ENCODE measurements around the gene RBM12. TPM values are rescaled to one million over a fixed set of nuclear protein-coding genes. Genes with fewer than 3 reads are reported as not detected.
"Not testable (repeated sequence)": the region's sequence is repeated elsewhere in the genome, so short reads cannot be mapped to it uniquely, and the experiment has no call there.

The RBM12 gene
- total and polyA plus RNA-seq, 5 donors from 2014 or later = 46.6 to 128 (median 55.3) TPM

DNA sequence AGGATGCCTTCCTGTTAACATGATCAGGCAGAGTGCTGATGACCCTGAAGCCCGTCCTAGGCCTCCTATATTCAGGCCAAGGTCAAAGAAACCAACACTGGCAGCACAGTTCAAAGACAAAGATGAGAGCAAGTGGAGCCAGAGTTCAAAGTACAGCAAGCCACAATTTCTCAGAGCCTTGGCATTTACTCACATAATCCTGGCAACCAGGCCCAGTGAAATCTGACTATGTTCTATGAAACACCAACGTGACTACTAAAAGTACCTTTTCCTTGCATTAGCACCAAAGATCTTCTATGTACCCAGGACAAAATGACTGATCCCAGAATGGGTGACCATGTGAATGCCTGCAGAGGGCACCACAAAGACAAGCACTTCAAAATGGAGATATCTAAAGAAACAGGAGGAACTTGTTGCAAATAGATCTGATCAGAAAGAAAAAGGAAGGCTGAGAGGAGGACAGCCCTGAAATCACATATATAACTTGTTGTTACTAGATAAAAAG is 30.6 kb upstream of the RBM12 start:
- peak overlapping the region in 2 of 3 donors; percentile 2 to 74 for H3K27ac Mint-ChIP-seq
- H3K4me1 Mint-ChIP-seq = peaks cover 20 to 34% (median 24%) of the 10 kb centered on the region in 4 donors
- Histone ChIP-seq H3K4me3 (ENCODE audit: low read depth, low read length) (no peak overlapping the region), H3K27ac (ENCODE audit: insufficient read depth, low read length, poor library complexity, severe bottlenecking) (no peak overlapping the region), H3K36me3 (ENCODE audit: control insufficient read depth, insufficient read depth, low read length) (peaks cover 41% of the 10 kb centered on the region), H3K4me1 (ENCODE audit: control insufficient read depth, insufficient read depth, low read length, poor library complexity, severe bottlenecking) (peaks cover 23% of the 10 kb centered on the region), H3K27me3 (ENCODE audit: control insufficient read depth, insufficient read depth, low read length) (no peaks in the 10 kb centered on the region), H3K9me3 (ENCODE audit: control insufficient read depth in 2 of 2, low read length in 2 of 2) (no peaks in the 10 kb centered on the region)
- peak overlapping the region in 1 of 4 donors; percentile 86 for H3K4me3 Mint-ChIP-seq
- no peak for DNase-seq
- ATAC-seq (ENCODE audit: low read depth in 2 of 2) = no peak
- peaks cover 0 to 1% (median 0%) of the 10 kb centered on the region in 7 donors for H3K9me3 Mint-ChIP-seq
- H3K27me3 Mint-ChIP-seq = no peaks in the 10 kb centered on the region
- H3K36me3 Mint-ChIP-seq = peaks cover 15% of the 10 kb centered on the region

DNA sequence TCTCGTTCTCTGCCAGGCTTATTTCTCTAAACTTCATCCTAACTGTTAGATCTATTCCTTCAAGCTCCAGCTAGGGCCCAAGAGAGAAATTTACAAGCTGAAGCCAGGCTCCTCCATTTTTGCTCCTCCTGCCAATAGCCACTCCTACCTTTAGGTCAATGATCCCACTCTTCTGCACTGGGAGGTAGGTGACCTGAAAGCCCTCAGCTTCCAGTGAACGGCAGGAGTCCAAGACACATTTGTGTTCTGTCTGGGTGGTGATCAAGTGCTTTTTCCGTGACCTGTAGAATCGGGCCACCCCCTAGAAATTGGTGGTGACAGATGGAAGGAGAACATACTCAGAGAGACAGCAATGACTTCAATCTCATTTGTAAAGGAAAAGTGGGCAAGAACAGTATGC is 25.6 kb upstream of the RBM12 start:
- no peak for DNase-seq
- Histone ChIP-seq H3K4me3 (ENCODE audit: low read depth, low read length) (no peak overlapping the region), H3K9me3 (ENCODE audit: control insufficient read depth in 2 of 2, low read length in 2 of 2) (no peaks in the 10 kb centered on the region), H3K36me3 (ENCODE audit: control insufficient read depth, insufficient read depth, low read length) (peaks cover 63% of the 10 kb centered on the region), H3K27ac (ENCODE audit: insufficient read depth, low read length, poor library complexity, severe bottlenecking) (no peak overlapping the region), H3K27me3 (ENCODE audit: control insufficient read depth, insufficient read depth, low read length) (no peaks in the 10 kb centered on the region), H3K4me1 (ENCODE audit: control insufficient read depth, insufficient read depth, low read length, poor library complexity, severe bottlenecking) (no peaks in the 10 kb centered on the region)
- Mint-ChIP-seq H3K27me3 (no peaks in the 10 kb centered on the region), H3K4me3 (no peak overlapping the region), H3K27ac (no peak overlapping the region), H3K9me3 (no peaks in the 10 kb centered on the region), H3K36me3 (peaks cover 29% of the 10 kb centered on the region), H3K4me1 (peaks cover 0 to 4% (median under 1%) of the 10 kb centered on the region in 4 donors)
- no peak for ATAC-seq (ENCODE audit: low read depth in 2 of 2)

DNA sequence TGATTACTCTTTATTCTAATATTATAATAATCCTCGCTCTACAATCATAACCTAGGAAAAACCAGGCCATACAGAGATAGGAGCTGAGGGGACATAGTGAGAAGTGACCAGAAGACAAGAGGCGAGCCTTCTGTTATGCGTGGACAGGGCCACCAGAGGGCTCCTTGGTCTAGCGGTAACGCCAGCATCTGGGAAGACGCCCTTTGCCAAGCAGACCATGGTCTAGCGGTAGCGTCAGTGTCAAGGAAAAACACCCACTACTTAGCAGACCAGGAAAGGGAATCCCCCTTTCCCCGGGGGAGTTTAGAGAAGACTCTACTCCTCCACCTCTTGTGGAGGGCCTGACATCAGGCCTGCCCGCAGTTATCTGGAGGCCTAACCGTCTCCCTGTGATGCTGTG is 22.2 kb upstream of the RBM12 start:
- H3K27ac ChIP-seq (ENCODE audit: insufficient read depth, low read length, poor library complexity, severe bottlenecking); H3K27me3 ChIP-seq (ENCODE audit: control insufficient read depth, insufficient read depth, low read length); H3K4me1 Mint-ChIP-seq; H3K9me3 ChIP-seq (ENCODE audit: control insufficient read depth in 2 of 2, low read length in 2 of 2); H3K9me3 Mint-ChIP-seq; H3K4me3 Mint-ChIP-seq; H3K4me1 ChIP-seq (ENCODE audit: control insufficient read depth, insufficient read depth, low read length, poor library complexity, severe bottlenecking); ATAC-seq (ENCODE audit: low read depth in 2 of 2); H3K27me3 Mint-ChIP-seq; H3K4me3 ChIP-seq (ENCODE audit: low read depth, low read length); H3K27ac Mint-ChIP-seq; DNase-seq: not testable (repeated sequence)
- peaks cover 49% of the 10 kb centered on the region for H3K36me3 ChIP-seq (ENCODE audit: control insufficient read depth, insufficient read depth, low read length)
- H3K36me3 Mint-ChIP-seq = peaks cover 30% of the 10 kb centered on the region

DNA sequence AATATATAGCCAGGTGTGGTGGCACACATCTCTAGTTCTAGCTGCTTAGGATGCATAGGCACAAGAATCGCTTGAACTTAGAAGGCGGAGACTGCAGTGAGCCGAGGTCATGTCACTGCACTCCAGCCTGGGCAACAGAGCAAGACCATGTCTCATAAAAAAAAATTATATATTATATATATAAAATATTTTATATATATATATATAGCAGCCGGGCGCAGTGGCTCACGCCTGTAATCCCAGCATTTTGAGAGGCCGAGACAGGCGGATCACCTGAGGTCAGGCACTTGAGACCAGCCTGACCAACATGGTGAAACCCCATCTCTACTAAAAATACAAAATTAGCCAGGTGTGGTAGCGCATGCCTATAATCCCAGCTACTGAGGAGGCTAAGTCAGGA is 20.7 kb upstream of the RBM12 start:
- not testable (repeated sequence) for H3K9me3 Mint-ChIP-seq; H3K27me3 ChIP-seq (ENCODE audit: control insufficient read depth, insufficient read depth, low read length); H3K27ac Mint-ChIP-seq

DNA sequence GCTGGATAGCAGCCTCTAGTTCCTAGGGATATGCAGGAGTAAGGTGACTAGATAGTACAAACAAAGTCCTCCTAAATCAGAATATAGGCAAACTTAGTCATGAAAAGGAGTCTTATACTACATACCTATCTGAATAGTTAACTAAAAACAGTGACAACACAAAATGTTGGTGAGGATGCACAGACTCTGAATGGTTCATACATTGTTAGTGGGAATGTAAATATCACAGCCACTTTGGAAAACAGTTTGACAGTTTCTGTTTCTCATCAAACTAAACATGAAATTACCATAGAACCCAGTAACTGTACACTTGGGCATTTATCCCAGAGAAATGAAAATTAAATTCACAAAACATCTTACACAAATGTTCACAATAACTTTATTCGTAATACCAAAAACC is 17.3 kb upstream of the RBM12 start:
- Histone ChIP-seq H3K27ac (ENCODE audit: insufficient read depth, low read length, poor library complexity, severe bottlenecking) (no peak overlapping the region), H3K36me3 (ENCODE audit: control insufficient read depth, insufficient read depth, low read length) (peaks cover 34% of the 10 kb centered on the region), H3K27me3 (ENCODE audit: control insufficient read depth, insufficient read depth, low read length) (no peaks in the 10 kb centered on the region), H3K4me3 (ENCODE audit: low read depth, low read length) (no peak overlapping the region), H3K4me1 (ENCODE audit: control insufficient read depth, insufficient read depth, low read length, poor library complexity, severe bottlenecking) (no peaks in the 10 kb centered on the region), H3K9me3 (ENCODE audit: control insufficient read depth in 2 of 2, low read length in 2 of 2) (no peaks in the 10 kb centered on the region)
- peaks cover 0 to 2% (median 0%) of the 10 kb centered on the region in 4 donors for H3K4me1 Mint-ChIP-seq
- DNase-seq (no peak), ATAC-seq (ENCODE audit: low read depth in 2 of 2) (no peak)
- peaks cover 20% of the 10 kb centered on the region for H3K36me3 Mint-ChIP-seq
- H3K27ac Mint-ChIP-seq = no peak overlapping the region
- no peak overlapping the region for H3K4me3 Mint-ChIP-seq
- no peaks in the 10 kb centered on the region for H3K27me3 Mint-ChIP-seq
- no peaks in the 10 kb centered on the region for H3K9me3 Mint-ChIP-seq

More for the DNA sequence above, 20.7 kb upstream of the RBM12 start:
- H3K27me3 Mint-ChIP-seq; H3K4me1 ChIP-seq (ENCODE audit: control insufficient read depth, insufficient read depth, low read length, poor library complexity, severe bottlenecking); H3K4me3 ChIP-seq (ENCODE audit: low read depth, low read length); H3K4me1 Mint-ChIP-seq; H3K9me3 ChIP-seq (ENCODE audit: control insufficient read depth in 2 of 2, low read length in 2 of 2); DNase-seq; H3K4me3 Mint-ChIP-seq; H3K27ac ChIP-seq (ENCODE audit: insufficient read depth, low read length, poor library complexity, severe bottlenecking); ATAC-seq (ENCODE audit: low read depth in 2 of 2): not testable (repeated sequence)
- peaks cover 50% of the 10 kb centered on the region for H3K36me3 ChIP-seq (ENCODE audit: control insufficient read depth, insufficient read depth, low read length)
- H3K36me3 Mint-ChIP-seq = peaks cover 40% of the 10 kb centered on the region

DNA sequence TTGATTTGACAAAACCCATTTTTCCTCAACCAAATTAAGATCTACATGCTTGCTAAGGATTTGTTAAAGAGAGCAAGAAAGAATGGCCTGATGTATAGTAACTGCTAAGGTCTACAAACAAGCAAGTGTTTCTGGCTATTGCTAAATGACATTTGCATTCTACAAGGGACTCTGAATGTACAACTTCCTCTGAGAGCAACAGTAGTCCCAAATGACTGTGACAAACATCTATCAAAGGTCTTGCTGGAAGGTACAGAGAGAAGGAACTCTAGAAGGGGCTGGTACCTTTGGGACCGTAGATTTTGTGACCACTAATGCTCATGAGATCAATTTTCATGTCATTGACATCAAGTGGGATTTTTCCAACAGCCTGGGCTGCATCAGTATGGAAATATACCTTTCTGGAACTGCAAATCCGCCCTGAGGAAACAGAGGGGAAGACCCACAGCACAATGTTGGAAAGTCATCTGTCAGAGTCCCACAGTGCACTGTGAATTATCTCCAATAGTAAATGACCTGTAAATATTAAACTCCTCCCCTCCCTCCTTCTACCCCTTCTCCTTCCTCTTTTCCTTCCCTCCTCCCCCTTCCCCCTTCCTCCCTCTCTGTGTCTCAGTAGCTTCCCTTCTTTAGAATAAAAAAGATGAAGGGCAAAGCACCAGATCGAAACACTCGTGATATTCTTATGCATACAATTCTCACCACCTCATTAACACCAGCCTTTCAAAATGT is 15.9 kb upstream of the RBM12 start:
- H3K4me1 ChIP-seq (ENCODE audit: control insufficient read depth, insufficient read depth, low read length, poor library complexity, severe bottlenecking) = no peaks in the 10 kb centered on the region
- H3K9me3 Mint-ChIP-seq = no peaks in the 10 kb centered on the region
- no peak overlapping the region for H3K27ac ChIP-seq (ENCODE audit: insufficient read depth, low read length, poor library complexity, severe bottlenecking)
- no peak overlapping the region for H3K4me3 ChIP-seq (ENCODE audit: low read depth, low read length)
- H3K36me3 ChIP-seq (ENCODE audit: control insufficient read depth, insufficient read depth, low read length) = peaks cover 28% of the 10 kb centered on the region
- peaks cover 20% of the 10 kb centered on the region for H3K36me3 Mint-ChIP-seq
- H3K9me3 ChIP-seq (ENCODE audit: control insufficient read depth in 2 of 2, low read length in 2 of 2) = no peaks in the 10 kb centered on the region
- peak overlapping the region in 2 of 3 donors; percentile 22 to 49 for H3K27ac Mint-ChIP-seq
- no peaks in the 10 kb centered on the region for H3K27me3 Mint-ChIP-seq
- no peak overlapping the region for H3K4me3 Mint-ChIP-seq
- H3K4me1 Mint-ChIP-seq = peaks cover 0 to 2% (median 0%) of the 10 kb centered on the region in 4 donors
- DNase-seq = no peak
- ATAC-seq (ENCODE audit: low read depth in 2 of 2) = no peak
- no peaks in the 10 kb centered on the region for H3K27me3 ChIP-seq (ENCODE audit: control insufficient read depth, insufficient read depth, low read length)

DNA sequence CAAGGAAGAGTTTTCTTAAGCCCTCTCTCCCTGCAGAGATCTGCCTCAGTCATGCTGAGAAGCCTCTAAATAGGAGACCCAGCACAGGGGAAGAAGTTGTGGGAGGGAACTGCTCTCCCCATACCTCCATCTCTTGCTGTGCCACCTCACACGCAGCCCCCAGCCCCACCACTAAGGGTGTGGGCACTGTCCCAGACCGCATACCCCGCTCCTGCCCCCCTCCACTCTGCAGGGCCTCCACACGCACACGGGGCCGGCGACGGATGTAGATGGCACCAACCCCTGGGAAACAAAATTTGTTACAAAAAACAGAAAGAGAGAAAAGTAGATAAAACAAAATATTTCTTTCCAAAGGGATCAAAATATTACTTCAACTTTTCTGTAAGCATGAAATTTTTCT is 10.2 kb upstream of the RBM12 start:
- Histone ChIP-seq H3K27me3 (ENCODE audit: control insufficient read depth, insufficient read depth, low read length) (no peaks in the 10 kb centered on the region), H3K4me3 (ENCODE audit: low read depth, low read length) (no peak overlapping the region), H3K4me1 (ENCODE audit: control insufficient read depth, insufficient read depth, low read length, poor library complexity, severe bottlenecking) (no peaks in the 10 kb centered on the region), H3K36me3 (ENCODE audit: control insufficient read depth, insufficient read depth, low read length) (peaks cover 41% of the 10 kb centered on the region), H3K27ac (ENCODE audit: insufficient read depth, low read length, poor library complexity, severe bottlenecking) (no peak overlapping the region), H3K9me3 (ENCODE audit: control insufficient read depth in 2 of 2, low read length in 2 of 2) (no peaks in the 10 kb centered on the region)
- no peak for DNase-seq
- Mint-ChIP-seq H3K4me3 (no peak overlapping the region), H3K9me3 (no peaks in the 10 kb centered on the region), H3K36me3 (peaks cover 28% of the 10 kb centered on the region), H3K27ac (no peak overlapping the region), H3K27me3 (no peaks in the 10 kb centered on the region), H3K4me1 (peaks cover 0 to 4% (median 0%) of the 10 kb centered on the region in 4 donors)
- no peak for ATAC-seq (ENCODE audit: low read depth in 2 of 2)

DNA sequence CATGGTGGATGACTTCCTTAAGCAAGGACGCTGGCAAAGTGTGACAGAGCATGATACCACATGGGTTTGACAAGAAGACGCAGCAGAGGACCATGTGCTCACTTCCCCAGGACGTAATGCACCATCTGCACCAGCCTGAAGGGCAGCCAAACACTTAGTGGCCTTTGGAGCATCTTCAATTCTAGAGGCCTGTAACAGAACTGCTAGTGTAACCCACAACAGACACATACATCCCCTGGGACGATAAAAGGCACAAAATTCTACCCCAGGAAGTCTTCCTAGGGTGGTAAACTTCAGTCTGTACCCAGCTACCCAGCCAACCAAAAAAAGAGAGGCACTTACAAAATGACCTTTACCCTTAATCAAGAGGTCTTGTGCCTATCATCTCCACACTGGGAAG is 9.2 kb upstream of the RBM12 start:
- no peak overlapping the region for H3K27ac ChIP-seq (ENCODE audit: insufficient read depth, low read length, poor library complexity, severe bottlenecking)
- H3K27me3 ChIP-seq (ENCODE audit: control insufficient read depth, insufficient read depth, low read length) = no peaks in the 10 kb centered on the region
- H3K9me3 Mint-ChIP-seq = no peaks in the 10 kb centered on the region
- peaks cover 37% of the 10 kb centered on the region for H3K36me3 Mint-ChIP-seq
- no peak overlapping the region for H3K4me3 Mint-ChIP-seq
- no peaks in the 10 kb centered on the region for H3K4me1 ChIP-seq (ENCODE audit: control insufficient read depth, insufficient read depth, low read length, poor library complexity, severe bottlenecking)
- no peaks in the 10 kb centered on the region for H3K9me3 ChIP-seq (ENCODE audit: control insufficient read depth in 2 of 2, low read length in 2 of 2)
- H3K4me3 ChIP-seq (ENCODE audit: low read depth, low read length) = no peak overlapping the region
- no peak overlapping the region for H3K27ac Mint-ChIP-seq
- peaks cover 46% of the 10 kb centered on the region for H3K36me3 ChIP-seq (ENCODE audit: control insufficient read depth, insufficient read depth, low read length)
- no peak for DNase-seq
- ATAC-seq (ENCODE audit: low read depth in 2 of 2) = no peak
- peaks cover 0 to 3% (median 0%) of the 10 kb centered on the region in 4 donors for H3K4me1 Mint-ChIP-seq
- H3K27me3 Mint-ChIP-seq = no peaks in the 10 kb centered on the region
